ENCODE results near the gene RAI1. TPM values are rescaled to one million over a fixed set of nuclear protein-coding genes. Genes with fewer than 3 reads are reported as not detected.

Gene RAI1
- total and polyA plus RNA-seq, 10 of the 15 experiments (the other 5 are each of a cell fraction or from before 2014, with no cell fraction given) = 0.66 to 37.7 (median 6.0) TPM

GRCh38 chr17:17750881-17751280 lies 69.6 kb downstream of the RAI1 start (continued):
- TF ChIP-seq CHD2 (IDR thresholded peaks at IDR 0.05; ENCODE audit: borderline replicate concordance, low read depth, low read length) (no peak), RUNX3 (IDR thresholded peaks at IDR 0.05; ENCODE audit: low read length) (0 out of 2 replicates have a peak, but pooled peaks have one; percentile 18), ETV6 (conservative IDR thresholded peaks at IDR 0.05 in 1 of 2, IDR thresholded peaks at IDR 0.05 in 1 of 2; ENCODE audit: borderline replicate concordance in 1 of 2, low read depth in 1 of 2) (peak in 1 of 2 experiments; percentile 42; a peak in 1 of 4 replicates), DPF2 (IDR thresholded peaks at IDR 0.05) (no peak), PBX3 (IDR thresholded peaks at IDR 0.05; ENCODE audit: insufficient replicate concordance, low read depth, low read length) (peak; percentile 84), BACH1 (IDR thresholded peaks at IDR 0.05; ENCODE audit: borderline replicate concordance) (no peak), STAT1 (conservative IDR thresholded peaks at IDR 0.05) (no peak), CHD4 (IDR thresholded peaks at IDR 0.05) (no peak), RAD21 (IDR thresholded peaks at IDR 0.05; ENCODE audit: insufficient read depth, low read depth, low read length) (no peak), MXI1 (IDR thresholded peaks at IDR 0.05; ENCODE audit: low read depth, low read length) (0 out of 2 replicates have a peak, but pooled peaks have one; percentile 33), EZH2 (IDR thresholded peaks at IDR 0.05; ENCODE audit: borderline replicate concordance, control insufficient read depth, low read depth, low read length) (no peak), RAD51 (IDR thresholded peaks at IDR 0.05) (no peak), ZNF274 (IDR thresholded peaks at IDR 0.05; ENCODE audit: insufficient read depth, insufficient read length) (no peak), MEF2A (IDR thresholded peaks at IDR 0.05; ENCODE audit: insufficient read depth, low read depth, low read length) (no peak), CBX5 (IDR thresholded peaks at IDR 0.05; ENCODE audit: low read depth) (no peak), NR2C1 (IDR thresholded peaks at IDR 0.05) (no peak), YY1 (IDR thresholded peaks at IDR 0.05; ENCODE audit: low read depth, low read length) (0 out of 2 replicates have a peak, but pooled peaks have one; percentile 9), MTA2 (IDR thresholded peaks at IDR 0.05; ENCODE audit: low read depth) (no peak), SPI1 (IDR thresholded peaks at IDR 0.05; ENCODE audit: borderline replicate concordance, insufficient read depth, low read depth, low read length) (0 out of 2 replicates have a peak, but pooled peaks have one; percentile 46), HDGF (IDR thresholded peaks at IDR 0.05) (no peak), FOXM1 (IDR thresholded peaks at IDR 0.05; ENCODE audit: low read depth, low read length) (no peak), SIN3A (IDR thresholded peaks at IDR 0.05; ENCODE audit: low read depth, low read length) (no peak), NBN (IDR thresholded peaks at IDR 0.05) (no peak), POU2F2 (IDR thresholded peaks at IDR 0.05; ENCODE audit: borderline replicate concordance, low read depth, low read length) (no peak), MAX (IDR thresholded peaks at IDR 0.05; ENCODE audit: low read depth, low read length) (no peak)
- TF ChIP-seq, protein P1, sequence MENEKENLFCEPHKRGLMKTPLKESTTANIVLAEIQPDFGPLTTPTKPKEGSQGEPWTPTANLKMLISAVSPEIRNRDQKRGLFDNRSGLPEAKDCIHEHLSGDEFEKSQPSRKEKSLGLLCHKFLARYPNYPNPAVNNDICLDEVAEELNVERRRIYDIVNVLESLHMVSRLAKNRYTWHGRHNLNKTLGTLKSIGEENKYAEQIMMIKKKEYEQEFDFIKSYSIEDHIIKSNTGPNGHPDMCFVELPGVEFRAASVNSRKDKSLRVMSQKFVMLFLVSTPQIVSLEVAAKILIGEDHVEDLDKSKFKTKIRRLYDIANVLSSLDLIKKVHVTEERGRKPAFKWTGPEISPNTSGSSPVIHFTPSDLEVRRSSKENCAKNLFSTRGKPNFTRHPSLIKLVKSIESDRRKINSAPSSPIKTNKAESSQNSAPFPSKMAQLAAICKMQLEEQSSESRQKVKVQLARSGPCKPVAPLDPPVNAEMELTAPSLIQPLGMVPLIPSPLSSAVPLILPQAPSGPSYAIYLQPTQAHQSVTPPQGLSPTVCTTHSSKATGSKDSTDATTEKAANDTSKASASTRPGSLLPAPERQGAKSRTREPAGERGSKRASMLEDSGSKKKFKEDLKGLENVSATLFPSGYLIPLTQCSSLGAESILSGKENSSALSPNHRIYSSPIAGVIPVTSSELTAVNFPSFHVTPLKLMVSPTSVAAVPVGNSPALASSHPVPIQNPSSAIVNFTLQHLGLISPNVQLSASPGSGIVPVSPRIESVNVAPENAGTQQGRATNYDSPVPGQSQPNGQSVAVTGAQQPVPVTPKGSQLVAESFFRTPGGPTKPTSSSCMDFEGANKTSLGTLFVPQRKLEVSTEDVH (IDR thresholded peaks at IDR 0.05; ENCODE audit: low read depth, partially characterized antibody) = no peak
- TF ChIP-seq, protein P2, sequence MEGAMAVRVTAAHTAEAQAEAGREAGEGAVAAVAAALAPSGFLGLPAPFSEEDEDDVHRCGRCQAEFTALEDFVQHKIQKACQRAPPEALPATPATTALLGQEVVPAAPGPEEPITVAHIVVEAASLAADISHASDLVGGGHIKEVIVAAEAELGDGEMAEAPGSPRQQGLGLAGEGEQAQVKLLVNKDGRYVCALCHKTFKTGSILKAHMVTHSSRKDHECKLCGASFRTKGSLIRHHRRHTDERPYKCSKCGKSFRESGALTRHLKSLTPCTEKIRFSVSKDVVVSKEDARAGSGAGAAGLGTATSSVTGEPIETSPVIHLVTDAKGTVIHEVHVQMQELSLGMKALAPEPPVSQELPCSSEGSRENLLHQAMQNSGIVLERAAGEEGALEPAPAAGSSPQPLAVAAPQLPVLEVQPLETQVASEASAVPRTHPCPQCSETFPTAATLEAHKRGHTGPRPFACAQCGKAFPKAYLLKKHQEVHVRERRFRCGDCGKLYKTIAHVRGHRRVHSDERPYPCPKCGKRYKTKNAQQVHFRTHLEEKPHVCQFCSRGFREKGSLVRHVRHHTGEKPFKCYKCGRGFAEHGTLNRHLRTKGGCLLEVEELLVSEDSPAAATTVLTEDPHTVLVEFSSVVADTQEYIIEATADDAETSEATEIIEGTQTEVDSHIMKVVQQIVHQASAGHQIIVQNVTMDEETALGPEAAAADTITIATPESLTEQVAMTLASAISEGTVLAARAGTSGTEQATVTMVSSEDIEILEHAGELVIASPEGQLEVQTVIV (IDR thresholded peaks at IDR 0.05; ENCODE audit: borderline replicate concordance, partially characterized antibody) = no peak
